Fibroblast of villous mesenchyme (primary cell): Measurements from ENCODE around the gene RASSF3. TPM values are rescaled to one million over a fixed set of nuclear protein-coding genes. Genes with fewer than 3 reads are reported as not detected.

Source experiments
- DNase-seq: peaks from one replicate; pipeline ENCODE4 v3.0.0-alpha.2; 2010; ENCODE audit warnings: low read depth
- H3K4me3 ChIP-seq: 2 replicates; pipeline ENCODE4 v1.5.1; 2011; ENCODE audit warnings: low read depth, mild to moderate bottlenecking, low read length
- CTCF ChIP-seq: IDR thresholded peaks from 2 replicates; pipeline ENCODE4 v1.5.1; 2012; ENCODE audit warnings: low read depth, mild to moderate bottlenecking, low read length; ENCODE audit not compliant: insufficient read depth
- total RNA-seq: library from RNA; depleted of rRNA; stranded (reverse); fragments of >200 nt; gene quantifications from 2 replicates; pipeline ENCODE4 v1.2.3, GENCODE V29; 2012

RASSF3 gene
- total RNA-seq, 1 donor, result 31.1 TPM

DNA sequence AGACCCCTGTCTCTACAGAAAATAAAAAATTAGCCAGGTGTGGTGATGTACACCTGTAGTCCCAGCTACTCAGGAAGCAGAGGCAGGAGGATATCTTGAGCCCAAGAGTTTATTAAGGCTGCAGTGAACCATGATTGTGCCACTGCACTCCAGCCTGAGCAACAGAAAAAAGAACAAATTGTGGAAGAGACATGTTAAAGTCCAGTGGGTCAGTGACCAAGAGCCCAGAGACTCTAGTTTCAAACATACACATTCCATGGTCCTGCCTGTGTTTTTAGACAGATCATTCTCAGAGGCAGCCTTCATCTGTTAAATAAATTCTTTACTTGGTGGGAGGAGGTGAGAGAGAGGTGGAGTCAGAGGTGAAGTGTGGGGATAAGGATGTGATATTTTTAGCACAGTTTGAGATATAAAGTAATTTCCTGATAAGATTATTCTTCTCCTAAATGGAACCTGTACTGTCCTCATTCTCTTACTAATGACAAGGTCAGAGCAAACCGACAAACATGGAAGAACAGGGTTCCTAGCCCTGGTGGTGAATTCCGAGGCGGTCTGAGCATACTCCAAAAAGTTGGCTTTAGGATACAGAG lies 48.7 kb downstream of the RASSF3 start:
- DNase-seq, result no peak
- no peak overlapping the region for H3K4me3 ChIP-seq
- TF ChIP-seq CTCF, result no peak

GRCh38 chr12:64660237-64661018 lies 50.1 kb downstream of the RASSF3 start:
- H3K4me3 ChIP-seq, result no peak overlapping the region
- DNase-seq, result no peak
- no peak for TF ChIP-seq CTCF

- no peak for DNase-seq
- no peak overlapping the region for H3K4me3 ChIP-seq
- no peak for TF ChIP-seq CTCF
Measured at GRCh38 chr12:64663015-64663414, 52.7 kb downstream of the RASSF3 start.

- TF ChIP-seq CTCF, result no peak
- peak; percentile 60 for DNase-seq
- peak overlapping the region; percentile 14 for H3K4me3 ChIP-seq
Measured at GRCh38 chr12:64665514-64665913, 55.2 kb downstream of the RASSF3 start.

- no peak for TF ChIP-seq CTCF
- DNase-seq, result peak; percentile 73
- H3K4me3 ChIP-seq, result no peak overlapping the region
Measured at GRCh38 chr12:64666054-64666914, 56.0 kb downstream of the RASSF3 start.

DNA sequence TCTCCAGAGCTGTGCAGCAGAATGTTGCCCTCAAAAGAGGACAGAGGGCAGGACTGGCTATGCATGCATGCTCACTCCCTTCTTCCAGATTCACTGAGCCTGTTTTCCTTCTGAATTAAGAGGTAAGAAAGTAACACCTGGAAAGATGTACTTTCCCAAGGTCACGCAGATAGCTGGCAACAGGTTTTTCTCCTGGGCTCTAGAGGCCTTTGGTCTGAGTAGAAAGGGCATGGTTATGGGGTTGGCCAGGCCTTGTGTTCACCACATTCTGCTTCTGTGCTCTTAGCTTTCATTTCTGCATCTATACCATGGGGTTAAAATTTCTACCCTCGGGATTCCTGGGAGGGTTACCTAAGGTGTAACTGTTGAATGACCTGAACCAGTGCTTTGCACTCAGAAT lies 57.5 kb downstream of the RASSF3 start:
- no peak for TF ChIP-seq CTCF
- H3K4me3 ChIP-seq, result no peak overlapping the region
- DNase-seq, result no peak
